ENCODE results near the gene TTC16. TPM values are rescaled to one million over a fixed set of nuclear protein-coding genes. Genes with fewer than 3 reads are reported as not detected.

Gene TTC16
- total and polyA plus RNA-seq, 3 donors from 2014 or later, result 25.0 to 46.2 (median 32.7) TPM

- Histone ChIP-seq H3K27ac (no peak overlapping the region), H3K4me3 (no peak overlapping the region), H3K4me1 (peaks cover 22% of the 10 kb centered on the region), H3K9me3 (no peaks in the 10 kb centered on the region), H3K36me3 (ENCODE audit: low read depth, missing control alignments) (no peaks in the 10 kb centered on the region), H3K27me3 (no peaks in the 10 kb centered on the region)
- intact Hi-C loops (cut with DNase I; ENCODE audit: low total_unique reads), result no loop called here
- DNase-seq, result no peak
- TF ChIP-seq POLR2A (IDR thresholded peaks at IDR 0.05), result no peak
- TF ChIP-seq, protein P1, sequence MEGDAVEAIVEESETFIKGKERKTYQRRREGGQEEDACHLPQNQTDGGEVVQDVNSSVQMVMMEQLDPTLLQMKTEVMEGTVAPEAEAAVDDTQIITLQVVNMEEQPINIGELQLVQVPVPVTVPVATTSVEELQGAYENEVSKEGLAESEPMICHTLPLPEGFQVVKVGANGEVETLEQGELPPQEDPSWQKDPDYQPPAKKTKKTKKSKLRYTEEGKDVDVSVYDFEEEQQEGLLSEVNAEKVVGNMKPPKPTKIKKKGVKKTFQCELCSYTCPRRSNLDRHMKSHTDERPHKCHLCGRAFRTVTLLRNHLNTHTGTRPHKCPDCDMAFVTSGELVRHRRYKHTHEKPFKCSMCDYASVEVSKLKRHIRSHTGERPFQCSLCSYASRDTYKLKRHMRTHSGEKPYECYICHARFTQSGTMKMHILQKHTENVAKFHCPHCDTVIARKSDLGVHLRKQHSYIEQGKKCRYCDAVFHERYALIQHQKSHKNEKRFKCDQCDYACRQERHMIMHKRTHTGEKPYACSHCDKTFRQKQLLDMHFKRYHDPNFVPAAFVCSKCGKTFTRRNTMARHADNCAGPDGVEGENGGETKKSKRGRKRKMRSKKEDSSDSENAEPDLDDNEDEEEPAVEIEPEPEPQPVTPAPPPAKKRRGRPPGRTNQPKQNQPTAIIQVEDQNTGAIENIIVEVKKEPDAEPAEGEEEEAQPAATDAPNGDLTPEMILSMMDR (IDR thresholded peaks at IDR 0.05), result no peak
- WGBS, 2 donors, result 73 to 75% methylated on average over 5 of the region's 5 CpGs
Measured at GRCh38 chr9:127707766-127708165, 8.1 kb upstream of the TTC16 start.

- intact Hi-C loops (cut with DNase I; ENCODE audit: low total_unique reads), result no loop called here
- H3K36me3 ChIP-seq (ENCODE audit: low read depth, missing control alignments), result no peaks in the 10 kb centered on the region
- H3K4me1 ChIP-seq, result peaks cover 24% of the 10 kb centered on the region
- H3K27me3 ChIP-seq, result no peaks in the 10 kb centered on the region
- no peak for DNase-seq
- WGBS, 2 donors, result 94 to 99% methylated on average over 3 to 8 of the region's 8 CpGs
- H3K27ac ChIP-seq, result no peak overlapping the region
- no peak overlapping the region for H3K4me3 ChIP-seq
- no peak for TF ChIP-seq POLR2A (IDR thresholded peaks at IDR 0.05)
- TF ChIP-seq, protein P1 (IDR thresholded peaks at IDR 0.05), result no peak
- H3K9me3 ChIP-seq, result no peaks in the 10 kb centered on the region
Measured at GRCh38 chr9:127708952-127709587, 6.8 kb upstream of the TTC16 start.

- Histone ChIP-seq H3K4me1 (peaks cover 24% of the 10 kb centered on the region), H3K4me3 (no peak overlapping the region), H3K9me3 (no peaks in the 10 kb centered on the region), H3K36me3 (ENCODE audit: low read depth, missing control alignments) (no peaks in the 10 kb centered on the region), H3K27me3 (no peaks in the 10 kb centered on the region), H3K27ac (no peak overlapping the region)
- TF ChIP-seq, protein P1 (IDR thresholded peaks at IDR 0.05), result no peak
- no peak for TF ChIP-seq POLR2A (IDR thresholded peaks at IDR 0.05)
- intact Hi-C loops (cut with DNase I; ENCODE audit: low total_unique reads), result no loop called here
- 90 to 93% methylated on average over 9 to 10 of the region's 10 CpGs for WGBS, 2 donors
- DNase-seq, result no peak
Measured at GRCh38 chr9:127710204-127710783, 5.6 kb upstream of the TTC16 start.

GRCh38 chr9:127711226-127711701 is 4.6 kb upstream of the TTC16 start:
- 43 to 65% methylated on average over 8 to 9 of the region's 9 CpGs for WGBS, 2 donors
- Histone ChIP-seq H3K9me3 (no peaks in the 10 kb centered on the region), H3K27me3 (no peaks in the 10 kb centered on the region), H3K27ac (no peak overlapping the region), H3K4me3 (no peak overlapping the region), H3K36me3 (ENCODE audit: low read depth, missing control alignments) (no peaks in the 10 kb centered on the region), H3K4me1 (peaks cover 27% of the 10 kb centered on the region)
- TF ChIP-seq, protein P1 (IDR thresholded peaks at IDR 0.05), result no peak
- no peak for TF ChIP-seq POLR2A (IDR thresholded peaks at IDR 0.05)
- no peak for DNase-seq
- intact Hi-C loops (cut with DNase I; ENCODE audit: low total_unique reads), result no loop called here
